Naive thymus-derived CD4-positive, alpha-beta T cell (primary cell): ENCODE data around the gene SFXN3. TPM values are rescaled to one million over a fixed set of nuclear protein-coding genes. Genes with fewer than 3 reads are reported as not detected.

Source experiments
- ATAC-seq: fragments of 150-1000 bp; cut with Tn5 transposase; 2 replicates; pipeline ENCODE4 v1.10.0; 2021; ENCODE audit warnings: mild to moderate bottlenecking, moderate library complexity
- CTCF ChIA-PET: fragments of 350-600 bp; sonication (Branson Sonifier 250); formaldehyde crosslinking; loops from one replicate; lab custom pipeline; 2021; ENCODE audit warnings: antibody characterized with exemption; lab: Charles Lee
- POLR2A ChIA-PET: fragments of 350-600 bp; sonication (Branson Sonifier 250); formaldehyde crosslinking; loops from one replicate; lab custom pipeline; 2021; ENCODE audit warnings: antibody characterized with exemption, inconsistent platforms; lab: Charles Lee
- DNase-seq, 9 donors: peaks; one replicate each; pipeline versions ENCODE4 v3.0.0 to v3.0.0-alpha.2; 2020 to 2022; ENCODE audit warnings: mixed read lengths in 1 of 9
- H3K27ac ChIP-seq: one replicate; pipeline ENCODE4 v1.7.0; 2013; ENCODE audit warnings: mild to moderate bottlenecking, low read depth, low read length, moderate library complexity
- H3K27me3 ChIP-seq, 2 donors: one replicate each; pipeline ENCODE4 v1.7.0; 2013; ENCODE audit warnings: low read length in 2 of 2, mild to moderate bottlenecking in 2 of 2, moderate library complexity in 2 of 2; ENCODE audit not compliant: control insufficient read depth in 2 of 2, insufficient read depth in 2 of 2
- H3K36me3 ChIP-seq, 3 experiments: 1 replicate in 2 of 3; 2 replicates in 1 of 3; pipeline ENCODE4 v1.7.0; 2013; ENCODE audit warnings: low read length in 3 of 3, mild to moderate bottlenecking in 3 of 3, moderate library complexity in 1 of 3; ENCODE audit not compliant: insufficient read depth in 3 of 3, control insufficient read depth in 2 of 3
- H3K4me1 ChIP-seq, 2 donors: one replicate each; pipeline ENCODE4 v1.7.0; 2013; ENCODE audit warnings: low read length in 2 of 2, mild to moderate bottlenecking in 2 of 2, moderate library complexity in 1 of 2; ENCODE audit not compliant: control insufficient read depth in 2 of 2, insufficient read depth in 2 of 2
- H3K4me3 ChIP-seq: 2 replicates; pipeline ENCODE4 v1.7.0; 2013; ENCODE audit warnings: mild to moderate bottlenecking, low read length
- H3K9me3 ChIP-seq, 3 experiments: 1 replicate in 2 of 3; 2 replicates in 1 of 3; pipeline ENCODE4 v1.7.0; 2013; ENCODE audit warnings: low read length in 3 of 3; ENCODE audit not compliant: control insufficient read depth in 2 of 3
- H3K27ac Mint-ChIP-seq, 9 donors: one replicate each; pipeline ENCODE4 v1.8.0; 2020 to 2022; ENCODE audit warnings: mixed read lengths in 9 of 9, mild to moderate bottlenecking in 8 of 9, moderate library complexity in 5 of 9, inconsistent platforms in 2 of 9
- H3K27me3 Mint-ChIP-seq, 5 donors: one replicate each; pipeline ENCODE4 v1.8.0; 2021 to 2022; ENCODE audit warnings: mixed read lengths in 5 of 5, mild to moderate bottlenecking in 1 of 5
- H3K36me3 Mint-ChIP-seq, 5 donors: one replicate each; pipeline ENCODE4 v1.8.0; 2020 to 2022; ENCODE audit warnings: mixed read lengths in 5 of 5, mild to moderate bottlenecking in 3 of 5, inconsistent platforms in 1 of 5
- H3K4me1 Mint-ChIP-seq, 7 donors: one replicate each; pipeline ENCODE4 v1.8.0; 2020 to 2022; ENCODE audit warnings: mixed read lengths in 7 of 7, mild to moderate bottlenecking in 3 of 7, inconsistent platforms in 1 of 7
- H3K4me3 Mint-ChIP-seq, 10 donors: one replicate each; pipeline ENCODE4 v1.8.0; 2020 to 2022; ENCODE audit warnings: mild to moderate bottlenecking in 10 of 10, mixed read lengths in 10 of 10, moderate library complexity in 6 of 10, inconsistent platforms in 2 of 10
- H3K9me3 Mint-ChIP-seq, 11 donors: one replicate each; pipeline ENCODE4 v1.8.0; 2020 to 2022; ENCODE audit warnings: mixed read lengths in 11 of 11, mild to moderate bottlenecking in 4 of 11, inconsistent platforms in 1 of 11, moderate library complexity in 1 of 11
- intact Hi-C, 2 donors: fragments of 100-400 bp; cut with micrococcal nuclease; formaldehyde crosslinking; loops; one replicate each; pipeline ENCODE4 v1.15.1; 2023
- polyA plus RNA-seq, 2 donors: library from polyadenylated mRNA; unstranded; fragments of 300-500 nt; fragmentation: Illumina TruSeq; gene quantifications; one replicate each; pipeline ENCODE4 v1.2.3, GENCODE V29; 2021
- total RNA-seq, 6 experiments: library from RNA in 5 of 6; stranded (reverse) in 5 of 6; gene quantifications; 1 replicate in 5 of 6; 2 replicates in 1 of 6; pipeline ENCODE4 v1.2.3 and lab custom pipeline; 2021 to 2026

SFXN3 gene
- total and polyA plus RNA-seq, 7 experiments from 2014 or later = 12.6 to 90.4 (median 38.2) TPM

GRCh38 chr10:101054351-101054750 is 23.3 kb downstream of the SFXN3 start:
- peaks cover 0 to 2% (median 0%) of the 10 kb centered on the region in 11 donors for H3K9me3 Mint-ChIP-seq
- H3K4me3 Mint-ChIP-seq = no peak overlapping the region
- Histone ChIP-seq H3K9me3 (no peaks in the 10 kb centered on the region), H3K4me3 (no peak overlapping the region), H3K27ac (no peak overlapping the region), H3K4me1 (peaks cover 5 to 9% of the 10 kb centered on the region in 2 donors), H3K36me3 (no peaks in the 10 kb centered on the region), H3K27me3 (peaks cover 4 to 8% of the 10 kb centered on the region in 2 donors)
- ATAC-seq (no peak), DNase-seq (no peak)
- H3K36me3 Mint-ChIP-seq = peaks cover 0 to 6% (median 0%) of the 10 kb centered on the region in 5 donors
- intact Hi-C loops = no loop called here
- peaks cover 4 to 45% (median 10%) of the 10 kb centered on the region in 7 donors for H3K4me1 Mint-ChIP-seq
- H3K27ac Mint-ChIP-seq = no peak overlapping the region
- peaks cover 15 to 16% (median 15%) of the 10 kb centered on the region in 5 donors for H3K27me3 Mint-ChIP-seq
- ChIA-PET POLR2A (no interaction called here), CTCF (interaction anchor here (4.9 kb wide), 1 partner anchor 13 kb away, joined by 40 read pairs; no protein-coding TSS in a partner anchor)

DNA sequence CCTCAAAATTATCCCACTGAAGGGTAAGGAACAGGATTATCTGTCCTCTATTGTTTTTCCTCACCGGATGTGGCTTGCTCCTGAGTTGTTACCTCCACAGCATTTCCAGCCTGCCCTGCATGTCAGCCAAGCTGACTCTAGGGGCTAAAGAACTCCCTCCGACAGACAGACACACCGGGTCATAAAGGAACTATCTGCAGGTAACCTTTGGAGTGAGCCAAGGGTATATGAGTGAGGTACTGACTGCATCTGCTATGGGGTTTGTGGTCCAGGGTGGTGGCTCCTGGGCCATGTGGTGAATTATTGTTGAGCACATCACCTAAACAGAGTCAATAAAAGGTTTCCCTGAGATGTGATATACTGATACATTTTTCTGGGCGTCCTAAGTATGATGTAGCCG is 23.8 kb downstream of the SFXN3 start:
- H3K27ac Mint-ChIP-seq = no peak overlapping the region
- H3K36me3 Mint-ChIP-seq = peaks cover 0 to 6% (median 0%) of the 10 kb centered on the region in 5 donors
- no peak for ATAC-seq
- no peak overlapping the region for H3K27ac ChIP-seq
- no peak overlapping the region for H3K4me3 ChIP-seq
- intact Hi-C loops = no loop called here
- no peak for DNase-seq
- no peak overlapping the region for H3K4me3 Mint-ChIP-seq
- H3K4me1 Mint-ChIP-seq = peaks cover 6 to 47% (median 10%) of the 10 kb centered on the region in 7 donors
- CTCF ChIA-PET = interaction anchor here (1.0 to 9.2 kb wide), 4 partner anchors 10 to 40 kb away, joined by 3 to 100 read pairs (median 4); no protein-coding TSS in a partner anchor
- POLR2A ChIA-PET = no interaction called here
- H3K4me1 ChIP-seq = peaks cover 5 to 7% of the 10 kb centered on the region in 2 donors
- H3K9me3 Mint-ChIP-seq = no peaks in the 10 kb centered on the region
- H3K9me3 ChIP-seq = no peaks in the 10 kb centered on the region
- peaks cover 0 to 8% of the 10 kb centered on the region in 2 donors for H3K27me3 ChIP-seq
- H3K27me3 Mint-ChIP-seq = peaks cover 9 to 11% (median 10%) of the 10 kb centered on the region in 5 donors
- no peaks in the 10 kb centered on the region for H3K36me3 ChIP-seq

DNA sequence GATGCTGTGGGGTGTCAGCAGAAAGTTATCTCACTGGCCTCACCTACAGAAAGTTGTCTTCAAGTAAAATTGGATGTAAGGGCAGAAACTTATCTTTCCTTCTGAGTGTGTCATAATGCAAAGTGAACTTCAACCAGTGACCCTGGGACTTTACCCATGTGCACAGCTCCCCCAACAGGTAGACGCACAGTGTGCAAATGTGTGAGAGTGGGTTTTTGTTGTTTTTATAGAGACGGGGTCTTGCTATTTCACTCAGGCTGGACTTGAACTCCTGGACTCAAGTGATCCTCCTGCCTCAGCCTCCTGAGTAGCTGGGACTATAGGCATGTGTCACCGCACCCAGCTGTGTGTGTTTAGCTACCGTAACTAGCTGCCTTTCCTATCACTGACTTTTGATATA is 24.4 kb downstream of the SFXN3 start:
- intact Hi-C loops = no loop called here
- Histone ChIP-seq H3K36me3 (peaks cover 0 to under 1% (median 0%) of the 10 kb centered on the region in 3 experiments), H3K4me1 (peaks cover 3 to 4% of the 10 kb centered on the region in 2 donors), H3K9me3 (no peaks in the 10 kb centered on the region), H3K27ac (no peak overlapping the region), H3K27me3 (peaks cover 0 to 6% of the 10 kb centered on the region in 2 donors), H3K4me3 (no peak overlapping the region)
- Mint-ChIP-seq H3K4me1 (peaks cover 9 to 45% (median 10%) of the 10 kb centered on the region in 7 donors), H3K36me3 (peaks cover 0 to 6% (median 0%) of the 10 kb centered on the region in 5 donors), H3K9me3 (no peaks in the 10 kb centered on the region), H3K27me3 (peaks cover 5 to 8% (median 8%) of the 10 kb centered on the region in 5 donors), H3K27ac (no peak overlapping the region), H3K4me3 (no peak overlapping the region)
- DNase-seq (no peak), ATAC-seq (no peak)
- ChIA-PET CTCF (interaction anchor here (1.0 to 9.2 kb wide), 4 partner anchors 9 to 40 kb away, joined by 3 to 100 read pairs (median 4); no protein-coding TSS in a partner anchor), POLR2A (no interaction called here)

DNA sequence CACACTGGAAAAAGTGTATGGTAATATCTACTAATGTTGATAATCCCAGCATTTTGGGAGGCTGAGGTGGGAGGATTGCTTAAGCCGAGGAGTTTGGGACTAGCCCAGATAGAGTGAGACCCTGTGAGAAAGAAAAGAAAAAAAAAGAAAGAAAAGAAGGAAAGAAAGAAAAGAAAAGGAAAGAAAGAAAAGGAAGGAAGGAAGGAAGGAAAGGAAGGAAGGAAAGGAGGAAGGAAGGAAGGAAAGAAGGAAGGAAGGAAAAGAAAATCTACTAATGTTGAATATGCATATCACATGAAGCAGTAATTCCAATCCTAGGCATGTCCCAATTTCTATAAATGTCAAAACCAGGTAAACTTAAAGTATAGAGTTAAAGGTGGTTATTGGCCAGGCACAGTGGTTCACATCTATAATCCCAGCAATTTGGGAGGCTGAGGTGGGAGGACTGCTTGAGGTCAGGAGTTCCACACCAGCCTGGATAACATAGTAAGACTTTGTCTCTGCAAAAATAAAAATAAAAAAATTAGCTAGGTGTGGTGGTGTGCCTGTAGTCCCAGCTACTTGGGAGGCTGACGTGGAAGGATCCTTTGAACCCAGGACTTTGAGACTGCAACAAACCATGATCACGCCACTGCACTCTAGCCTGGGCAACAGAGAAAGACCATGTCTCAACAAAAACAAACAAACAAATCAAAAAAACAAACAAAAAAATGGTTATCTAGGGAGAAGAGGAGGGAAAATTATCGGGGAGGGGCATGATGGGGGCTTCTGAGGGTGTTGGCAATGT is 25.5 kb downstream of the SFXN3 start:
- peaks cover 0 to 5% (median 0%) of the 10 kb centered on the region in 3 experiments for H3K36me3 ChIP-seq
- peaks cover 0 to 6% (median 0%) of the 10 kb centered on the region in 5 donors for H3K36me3 Mint-ChIP-seq
- H3K27ac ChIP-seq = no peak overlapping the region
- H3K4me3 ChIP-seq = no peak overlapping the region
- no peak overlapping the region for H3K4me3 Mint-ChIP-seq
- peaks cover 4 to 47% (median 11%) of the 10 kb centered on the region in 7 donors for H3K4me1 Mint-ChIP-seq
- DNase-seq (no peak), ATAC-seq (no peak)
- no peaks in the 10 kb centered on the region for H3K27me3 ChIP-seq
- intact Hi-C loops = no loop called here
- no peaks in the 10 kb centered on the region for H3K9me3 ChIP-seq
- ChIA-PET POLR2A (no interaction called here), CTCF (interaction anchor here (2.8 to 9.2 kb wide), 3 partner anchors 12 to 85 kb away, joined by 16 to 100 read pairs (median 18); no protein-coding TSS in a partner anchor)
- H3K27ac Mint-ChIP-seq = no peak overlapping the region
- H3K4me1 ChIP-seq = peaks cover 3% of the 10 kb centered on the region in 2 donors
- no peaks in the 10 kb centered on the region for H3K27me3 Mint-ChIP-seq
- H3K9me3 Mint-ChIP-seq = no peaks in the 10 kb centered on the region

DNA sequence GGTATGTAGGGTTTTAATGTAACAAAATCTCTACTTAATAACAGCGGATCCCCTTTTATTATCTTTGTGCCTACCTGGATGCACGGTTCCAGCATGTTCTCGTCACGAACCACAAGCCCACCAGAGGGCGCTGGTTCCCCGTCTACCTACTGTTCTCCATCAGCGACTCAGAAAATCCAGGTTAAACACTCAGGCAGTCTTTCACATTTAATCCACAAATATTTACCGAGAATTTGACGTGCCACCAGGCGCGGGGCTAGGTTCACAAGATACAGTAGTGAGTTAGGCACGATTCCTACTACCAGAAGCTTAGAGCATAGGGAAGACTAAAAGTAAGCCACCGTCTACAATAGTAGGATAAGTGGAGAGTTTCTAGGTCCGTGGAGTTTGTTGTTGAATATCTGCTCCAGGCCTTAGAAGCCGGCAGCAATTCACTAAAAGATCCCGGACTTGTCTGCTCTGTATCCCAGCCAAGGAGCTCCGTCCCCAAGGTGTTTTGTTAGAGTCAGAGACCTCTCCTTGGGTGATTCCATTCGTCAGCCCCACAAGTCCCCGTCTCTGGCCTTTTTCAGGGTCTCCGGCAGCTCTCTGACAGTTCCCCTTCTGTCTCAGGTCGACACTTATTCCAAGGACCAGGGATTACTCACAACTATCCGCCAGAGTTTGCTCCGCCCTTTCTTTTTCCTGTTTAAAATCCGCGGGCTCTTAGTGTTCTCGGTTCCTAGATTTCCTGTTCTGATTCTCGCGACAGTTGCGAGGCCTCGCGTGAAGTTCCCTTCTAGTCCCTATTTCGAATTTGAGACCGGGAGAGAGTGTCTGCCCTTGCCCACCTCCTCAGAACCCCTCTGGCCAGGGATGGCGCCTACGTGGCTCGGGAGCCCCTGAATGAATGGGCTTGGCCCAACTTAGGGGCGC is 29.3 kb downstream of the SFXN3 start:
- CTCF ChIA-PET = interaction anchor here (0.8 to 9.2 kb wide), 8 partner anchors 9 to 82 kb away, joined by 3 to 100 read pairs (median 4); no protein-coding TSS in a partner anchor
- peaks cover 5 to 18% of the 10 kb centered on the region in 2 donors for H3K27me3 ChIP-seq
- peaks cover 0 to 5% (median 0%) of the 10 kb centered on the region in 3 experiments for H3K36me3 ChIP-seq
- no peaks in the 10 kb centered on the region for H3K9me3 ChIP-seq
- Mint-ChIP-seq H3K36me3 (peaks cover 0 to 6% (median 0%) of the 10 kb centered on the region in 5 donors), H3K27ac (peak overlapping the region; percentile 86 to 98 (median 93)), H3K4me3 (peak overlapping the region; percentile 90 to 99 (median 96)), H3K27me3 (peaks cover 15 to 23% (median 18%) of the 10 kb centered on the region in 5 donors), H3K4me1 (peaks cover 16 to 61% (median 31%) of the 10 kb centered on the region in 7 donors), H3K9me3 (no peaks in the 10 kb centered on the region)
- H3K4me1 ChIP-seq = peaks cover 12 to 21% of the 10 kb centered on the region in 2 donors
- DNase-seq (peak; percentile 70 to 97 (median 94)), ATAC-seq (peak; percentile 82)
- intact Hi-C loops = loop anchor here (1.0 to 5.0 kb wide), 17 partner anchors 8 to 1857 kb away; partner anchors contain the start of genes BORCS7 (in 1 of the 2), CNNM2 (in 1 of the 2), HIF1AN (in 1 of the 2) and LZTS2 (in 1 of the 2)
- H3K27ac ChIP-seq = peak overlapping the region; percentile 96
- peak overlapping the region; percentile 96 for H3K4me3 ChIP-seq
- POLR2A ChIA-PET = interaction anchor here (1.0 to 2.7 kb wide), 3 partner anchors 11 to 28 kb away, joined by 3 to 15 read pairs (median 10); no protein-coding TSS in a partner anchor
